Brain pericyte (primary cell): ENCODE results near the gene SHISA9.

ENCODE experiments used
- DNase-seq: peaks from one replicate; pipeline ENCODE4 v3.0.0-alpha.2; 2012; ENCODE audit warnings: low read depth, low spot score

SHISA9 gene

GRCh38 chr16:12951976-12952375, 50.6 kb downstream of the SHISA9 start:
- no peak for DNase-seq

GRCh38 chr16:12958366-12958765, 57.0 kb downstream of the SHISA9 start:
- no peak for DNase-seq

GRCh38 chr16:12959072-12959471, 57.7 kb downstream of the SHISA9 start:
- DNase-seq, result no peak

- no peak for DNase-seq
Observed at GRCh38 chr16:12961626-12962025, 60.2 kb downstream of the SHISA9 start.

- no peak for DNase-seq
Observed at GRCh38 chr16:12964461-12964860, 63.1 kb downstream of the SHISA9 start.

GRCh38 chr16:12965274-12965804, 63.9 kb downstream of the SHISA9 start:
- DNase-seq, result no peak

- no peak for DNase-seq
Observed at GRCh38 chr16:12971241-12971640, 69.8 kb downstream of the SHISA9 start.

- no peak for DNase-seq
Observed at GRCh38 chr16:12972246-12972645, 70.8 kb downstream of the SHISA9 start.

GRCh38 chr16:12975766-12976165, 74.4 kb downstream of the SHISA9 start:
- no peak for DNase-seq

GRCh38 chr16:12976496-12976895, 75.1 kb downstream of the SHISA9 start:
- DNase-seq, result no peak

- DNase-seq, result no peak
Observed at GRCh38 chr16:12976936-12977335, 75.5 kb downstream of the SHISA9 start.

GRCh38 chr16:12985516-12985915, 84.1 kb downstream of the SHISA9 start:
- DNase-seq, result no peak

- DNase-seq, result no peak
Observed at GRCh38 chr16:12988071-12988470, 86.7 kb downstream of the SHISA9 start.

GRCh38 chr16:12992066-12992465, 90.7 kb downstream of the SHISA9 start:
- DNase-seq, result no peak

- DNase-seq, result no peak
Observed at GRCh38 chr16:12994402-12994801, 93.0 kb downstream of the SHISA9 start.

GRCh38 chr16:12995721-12996372, 94.4 kb downstream of the SHISA9 start:
- no peak for DNase-seq

GRCh38 chr16:12998361-12999085, 97.1 kb downstream of the SHISA9 start:
- DNase-seq, result no peak

GRCh38 chr16:12999368-12999767, 98.0 kb downstream of the SHISA9 start:
- no peak for DNase-seq

GRCh38 chr16:13005721-13006247, 104.4 kb downstream of the SHISA9 start:
- DNase-seq, result no peak

- DNase-seq, result no peak
Observed at GRCh38 chr16:13012601-13013000, 111.2 kb downstream of the SHISA9 start.

GRCh38 chr16:13013043-13013442, 111.6 kb downstream of the SHISA9 start:
- no peak for DNase-seq

GRCh38 chr16:13014476-13014875, 113.1 kb downstream of the SHISA9 start:
- no peak for DNase-seq

- DNase-seq, result no peak
Observed at GRCh38 chr16:13018026-13018425, 116.6 kb downstream of the SHISA9 start.
